HG02610 (cell line): ENCODE measurements around the gene SPACDR.
"Not testable (repeated sequence)": the region's sequence is repeated elsewhere in the genome, so short reads cannot be mapped to it uniquely, and the experiment has no call there.

Experiments
- ATAC-seq: cut with Tn5 transposase; IDR thresholded peaks from one replicate; pipeline ENCODE4 v1.9.1; 2021; ENCODE audit warnings: mild to moderate bottlenecking, moderate library complexity; ENCODE audit not compliant: unreplicated experiment

The SPACDR gene

GRCh38 chr7:100464210-100464660, at the start of gene SPACDR:
TSS of gene SPACDR (minus strand) at chr7:100464260. CDS start at chr7:100464025, 235 bp downstream.
- ATAC-seq = no peak

DNA sequence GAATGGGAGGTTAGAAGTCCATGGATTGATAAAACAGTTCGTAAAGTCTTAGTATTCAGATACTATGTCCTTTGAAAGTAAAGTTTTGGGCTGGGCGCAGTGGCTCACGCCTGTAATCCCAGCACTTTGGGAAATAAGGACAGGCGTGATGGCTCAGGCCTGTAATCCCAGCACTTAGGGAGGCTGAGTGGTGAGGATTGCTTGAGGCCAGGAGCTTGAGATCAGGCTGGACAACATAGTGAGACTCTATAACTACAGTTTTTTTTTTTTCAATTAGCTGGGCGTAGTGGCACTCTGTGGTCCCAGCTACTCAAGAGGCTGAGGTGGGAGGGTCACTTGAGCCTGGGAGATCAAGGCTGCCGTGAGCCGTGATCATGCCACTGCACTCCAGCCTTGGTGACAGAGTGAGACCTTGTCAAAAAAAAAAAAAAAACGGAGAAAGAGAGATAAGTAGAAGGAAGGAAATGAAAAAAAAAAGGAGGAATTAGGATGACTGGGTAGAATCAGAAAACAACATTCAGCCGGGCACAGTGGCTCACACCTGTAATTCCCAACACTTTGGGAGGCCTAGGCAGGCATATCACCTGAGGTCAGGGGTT, 49.3 kb upstream of the SPACDR start:
- ATAC-seq = no peak

DNA sequence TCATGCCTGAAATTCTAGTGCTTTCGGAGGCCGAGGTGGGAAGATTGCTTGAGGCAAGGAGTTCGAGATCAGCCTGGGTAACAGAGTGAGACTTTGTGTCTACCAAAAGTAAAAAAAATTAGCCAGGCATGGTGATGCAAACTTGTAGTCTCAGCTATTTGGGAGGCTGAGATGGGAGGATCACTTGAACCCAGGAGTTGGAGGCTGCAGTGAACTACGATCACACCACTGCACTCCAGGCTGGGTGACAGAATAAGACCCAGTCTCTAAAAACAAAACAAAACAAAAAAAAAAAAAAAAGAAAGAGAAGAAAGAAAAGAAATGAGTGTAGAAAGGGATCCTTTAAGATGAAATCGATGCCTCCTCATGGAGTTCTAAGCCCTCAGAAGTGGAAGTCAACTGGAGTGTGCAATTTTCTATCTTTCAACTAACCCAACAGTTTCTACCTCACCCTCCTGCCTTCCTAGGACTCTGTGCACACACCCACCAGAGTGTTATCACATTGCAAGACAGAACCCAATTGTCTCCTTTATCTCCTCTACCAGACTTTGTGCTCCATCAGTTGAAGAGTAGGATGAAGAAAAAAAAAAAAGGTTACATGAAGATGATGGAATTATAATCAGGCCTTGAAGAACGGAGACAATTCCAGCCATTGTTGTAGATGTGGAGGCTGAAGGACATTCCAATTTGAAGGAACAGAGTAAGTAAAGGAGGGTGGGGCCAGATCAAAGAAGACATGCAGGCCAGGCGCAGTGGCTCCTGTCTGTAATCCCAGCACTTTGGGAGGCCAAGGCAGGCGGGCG, 46.6 kb upstream of the SPACDR start:
- no peak for ATAC-seq

DNA sequence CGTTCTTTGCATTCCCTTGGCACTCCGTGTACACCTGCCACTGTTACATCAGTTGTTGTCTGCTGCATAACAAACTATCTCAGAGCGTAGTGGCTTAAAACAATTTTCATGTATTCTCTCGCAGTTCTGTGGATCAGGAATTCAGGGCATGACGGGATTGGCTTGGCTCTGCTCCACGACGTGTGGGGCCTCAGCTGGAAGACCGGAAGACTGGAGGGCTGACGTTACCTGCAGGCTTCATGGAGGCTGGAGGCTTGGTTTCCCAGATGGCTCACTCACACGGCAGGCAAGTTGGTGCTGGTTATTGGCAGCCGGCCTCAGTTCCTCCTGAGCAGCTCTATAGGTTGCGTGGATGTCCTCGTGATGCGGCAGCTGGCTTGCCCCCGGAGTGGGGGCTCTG, 45.2 kb upstream of the SPACDR start:
- ATAC-seq = no peak

- no peak for ATAC-seq
Measured at GRCh38 chr7:100506356-100506923, 42.4 kb upstream of the SPACDR start.

GRCh38 chr7:100504887-100505611, 41.0 kb upstream of the SPACDR start:
- no peak for ATAC-seq

DNA sequence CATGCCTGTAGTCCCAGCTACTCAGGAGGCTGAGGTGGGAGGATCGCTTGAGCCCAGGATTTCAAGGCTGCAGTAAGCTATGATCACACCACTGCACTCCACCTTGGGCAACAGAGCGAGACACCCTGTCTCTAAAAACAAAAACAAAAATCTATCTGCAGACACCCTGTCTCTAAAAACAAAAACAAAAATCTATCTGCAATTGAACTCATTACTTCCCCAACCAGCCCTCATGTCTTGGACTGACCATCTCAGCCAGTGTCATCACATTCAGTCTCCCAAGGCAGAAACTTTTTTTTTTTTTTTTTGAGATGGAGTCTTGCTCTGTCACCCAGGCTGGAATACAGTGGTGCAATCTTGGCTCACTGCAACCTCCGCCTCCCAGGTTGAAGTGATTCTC, 40.0 kb upstream of the SPACDR start:
- not testable (repeated sequence) for ATAC-seq

DNA sequence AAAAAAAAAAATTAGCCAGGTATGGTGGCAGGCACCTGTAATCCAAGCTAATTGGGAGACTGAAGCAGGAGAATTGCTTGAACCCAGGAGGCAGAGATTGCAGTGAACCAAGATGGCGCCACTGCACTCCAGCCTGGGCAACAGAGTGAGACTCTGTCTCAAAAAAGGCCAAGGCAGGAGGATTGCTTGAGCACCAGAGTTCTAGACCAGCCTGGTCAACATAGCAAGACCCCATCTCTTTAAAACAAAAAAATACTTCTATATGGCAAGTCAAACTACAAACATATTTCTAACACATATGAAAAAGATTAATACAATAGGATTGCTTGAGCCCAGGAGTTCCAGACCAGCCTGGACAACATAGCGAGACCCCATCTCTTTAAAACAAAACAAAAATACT, 36.7 kb upstream of the SPACDR start:
- ATAC-seq = not testable (repeated sequence)

GRCh38 chr7:100496509-100496908, 32.4 kb upstream of the SPACDR start:
- ATAC-seq = no peak

DNA sequence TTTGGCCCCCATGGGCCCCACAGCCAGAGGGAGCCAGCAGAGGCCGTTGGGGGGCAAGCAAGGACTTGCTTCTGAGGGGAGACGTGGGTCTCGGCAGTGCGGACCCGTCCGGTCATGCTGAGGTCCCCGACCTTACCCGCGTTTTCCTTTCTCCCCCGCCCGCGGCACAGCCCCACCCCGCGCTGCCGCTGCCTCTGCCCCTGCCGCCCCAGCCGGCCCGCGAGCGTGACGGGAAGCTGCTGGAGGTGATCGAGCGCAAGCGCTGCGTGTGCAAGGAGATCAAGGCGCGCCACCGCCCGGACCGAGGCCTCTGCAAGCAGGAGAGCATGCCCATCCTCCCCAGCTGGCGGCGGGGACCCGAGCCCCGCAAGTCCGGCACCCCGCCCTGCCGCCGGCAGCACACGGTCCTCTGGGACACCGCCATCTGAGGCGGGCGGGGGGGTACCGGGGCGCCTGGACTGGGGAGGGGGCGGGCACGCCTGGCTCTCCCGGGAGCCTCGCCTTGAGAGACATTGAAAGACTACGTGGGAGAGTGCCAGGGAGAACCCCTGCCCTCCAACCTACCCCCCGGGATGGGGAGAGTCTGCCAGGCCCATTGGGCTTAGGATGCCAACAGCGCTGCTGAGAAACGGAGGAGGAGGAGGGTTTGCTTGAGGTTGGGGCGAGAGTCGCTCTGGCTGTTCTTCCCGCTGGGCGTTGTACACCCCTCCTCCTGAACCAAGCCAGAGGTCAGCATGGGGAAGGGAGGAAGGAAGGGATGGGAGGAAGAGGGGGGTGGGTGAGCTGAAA, 29.6 kb upstream of the SPACDR start:
- ATAC-seq = no peak

GRCh38 chr7:100492738-100493475, 28.8 kb upstream of the SPACDR start:
- no peak for ATAC-seq

GRCh38 chr7:100491192-100491578, 27.1 kb upstream of the SPACDR start:
- no peak for ATAC-seq

- no peak for ATAC-seq
Measured at GRCh38 chr7:100490483-100491191, 26.6 kb upstream of the SPACDR start.

- ATAC-seq = no peak
Measured at GRCh38 chr7:100489824-100490223, 25.8 kb upstream of the SPACDR start.

- no peak for ATAC-seq
Measured at GRCh38 chr7:100489121-100489520, 25.1 kb upstream of the SPACDR start.

DNA sequence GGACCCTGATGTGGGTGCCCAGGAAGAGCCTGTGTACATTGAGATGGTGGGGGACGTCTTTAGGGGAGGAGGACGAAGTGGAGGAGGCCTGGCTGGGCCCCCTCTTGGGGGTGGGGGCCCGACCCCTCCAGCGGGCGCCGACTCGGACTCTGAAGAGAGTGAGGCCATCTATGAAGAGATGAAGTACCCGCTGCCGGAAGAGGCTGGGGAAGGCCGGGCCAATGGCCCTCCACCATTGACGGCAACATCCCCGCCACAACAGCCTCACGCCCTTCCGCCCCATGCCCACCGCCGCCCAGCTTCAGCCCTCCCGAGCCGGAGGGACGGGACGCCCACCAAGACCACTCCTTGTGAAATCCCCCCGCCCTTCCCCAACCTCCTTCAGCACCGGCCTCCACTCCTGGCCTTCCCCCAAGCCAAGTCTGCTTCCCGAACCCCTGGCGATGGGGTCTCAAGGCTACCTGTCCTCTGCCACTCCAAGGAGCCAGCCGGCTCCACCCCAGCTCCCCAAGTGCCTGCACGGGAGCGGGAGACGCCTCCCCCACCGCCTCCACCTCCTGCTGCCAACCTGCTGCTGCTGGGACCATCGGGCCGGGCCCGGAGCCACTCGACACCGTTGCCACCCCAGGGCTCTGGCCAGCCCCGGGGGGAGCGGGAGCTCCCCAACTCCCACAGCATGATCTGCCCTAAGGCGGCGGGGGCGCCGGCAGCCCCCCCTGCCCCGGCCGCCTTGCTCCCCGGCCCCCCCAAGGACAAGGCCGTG, 24.5 kb upstream of the SPACDR start:
- no peak for ATAC-seq

GRCh38 chr7:100486753-100487446, 22.8 kb upstream of the SPACDR start:
- no peak for ATAC-seq

DNA sequence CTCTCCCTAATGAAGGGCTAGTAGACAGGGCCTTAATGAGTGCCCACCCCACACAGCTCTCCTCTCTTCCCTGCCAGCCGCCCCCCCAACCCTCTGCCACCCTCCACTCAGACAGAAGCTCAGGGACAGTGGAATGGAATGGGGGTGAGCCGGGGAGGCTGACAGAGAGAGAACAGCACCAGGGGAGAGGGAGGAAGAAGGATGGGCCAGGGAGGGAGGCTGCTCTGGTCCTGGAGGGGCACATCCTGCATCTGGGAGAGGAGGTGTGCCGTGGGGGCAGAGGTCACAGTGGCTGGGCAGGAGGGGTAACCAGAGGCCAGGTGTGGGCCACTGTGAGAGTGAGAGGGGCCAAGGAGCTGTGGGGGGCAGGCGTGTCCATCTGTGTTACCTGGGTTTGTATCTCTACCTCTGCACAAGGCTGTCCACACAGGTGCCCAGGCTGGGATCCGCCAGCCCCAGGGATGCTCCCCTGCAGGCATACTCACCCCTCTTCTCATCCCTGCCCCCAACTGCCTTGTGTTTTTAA, 22.1 kb upstream of the SPACDR start:
- ATAC-seq = no peak
